CD4-positive, alpha-beta T cell treated with Interleukin-15 for 1 hour (primary cell): Measurements from ENCODE around the gene TENT4A.
"Not testable (repeated sequence)": the region's sequence is repeated elsewhere in the genome, so short reads cannot be mapped to it uniquely, and the experiment has no call there.

Source experiments
- DNase-seq: peaks from one replicate; pipeline ENCODE4 v3.0.0-alpha.2; 2020

Gene TENT4A

DNA sequence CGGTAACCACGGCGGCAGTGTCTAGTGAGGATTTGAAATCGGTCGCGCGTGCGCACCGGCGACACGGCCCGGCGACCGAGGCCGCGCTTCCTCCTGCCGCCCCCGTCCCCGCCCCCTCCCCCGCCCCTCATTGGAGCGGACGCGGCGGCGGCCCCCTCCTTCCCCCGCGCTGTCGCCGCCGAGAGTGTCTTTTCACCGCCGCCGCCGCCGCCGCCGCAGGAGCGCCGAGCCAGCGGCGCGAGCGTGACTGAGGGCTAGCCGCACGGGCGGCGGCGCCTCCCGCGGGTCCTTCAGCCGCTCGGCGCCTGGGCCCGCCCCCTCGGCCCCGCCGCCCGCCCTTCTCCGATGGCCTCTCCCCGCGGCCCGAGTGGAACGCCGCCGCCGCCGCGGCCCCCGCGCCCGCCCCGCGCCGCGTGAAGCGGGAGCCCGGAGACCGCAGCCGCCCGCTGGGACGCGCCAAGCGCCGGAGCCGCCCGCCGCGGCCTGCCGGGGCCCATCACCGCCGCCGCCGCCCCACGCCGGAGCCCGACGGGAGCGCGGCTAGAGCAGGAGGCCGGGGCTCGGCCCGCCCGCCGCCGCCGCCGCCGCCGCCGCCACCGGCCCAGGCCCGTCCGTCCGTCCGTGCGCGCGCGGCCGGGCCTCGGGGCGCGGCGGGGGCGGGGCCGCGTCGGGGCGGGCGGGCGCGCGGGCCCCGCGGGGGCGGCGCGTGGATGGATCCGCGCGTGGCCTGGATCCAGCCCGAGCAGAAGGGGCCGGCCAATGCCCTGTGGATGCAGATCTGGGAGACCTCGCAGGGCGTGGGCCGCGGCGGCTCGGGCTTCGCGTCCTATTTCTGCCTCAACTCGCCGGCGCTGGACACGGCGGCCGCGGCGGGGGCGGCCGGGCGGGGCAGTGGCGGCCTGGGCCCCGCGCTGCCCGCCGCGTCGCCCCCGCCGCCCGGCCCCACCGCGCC is at the start of gene TENT4A:
TENT4A (plus strand) TSS at position 159 of the 952 bp plus-strand sequence; CDS start at position 711, 552 bp downstream.
- DNase-seq = no peak

DNA sequence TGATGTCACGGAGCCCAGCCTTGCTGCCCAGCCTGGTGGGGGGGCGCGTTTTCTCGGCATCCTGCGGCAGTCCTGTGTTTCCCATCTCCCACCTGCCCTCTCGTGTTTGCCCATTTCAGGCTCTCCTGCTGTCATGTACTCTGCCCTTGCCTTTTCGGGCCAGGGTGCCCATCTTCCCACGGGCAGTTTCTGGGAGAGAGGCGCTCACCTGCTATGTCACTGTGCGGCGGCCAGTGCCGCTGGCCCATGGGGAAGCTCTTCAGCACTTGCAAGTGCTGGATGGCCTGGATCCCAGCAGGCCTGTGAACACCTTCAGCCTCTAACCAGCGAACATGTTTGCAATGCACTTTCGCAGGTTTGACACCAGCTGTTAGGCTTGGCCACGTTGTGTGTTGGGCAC is 46.5 kb upstream of the TENT4A start:
- DNase-seq = no peak

DNA sequence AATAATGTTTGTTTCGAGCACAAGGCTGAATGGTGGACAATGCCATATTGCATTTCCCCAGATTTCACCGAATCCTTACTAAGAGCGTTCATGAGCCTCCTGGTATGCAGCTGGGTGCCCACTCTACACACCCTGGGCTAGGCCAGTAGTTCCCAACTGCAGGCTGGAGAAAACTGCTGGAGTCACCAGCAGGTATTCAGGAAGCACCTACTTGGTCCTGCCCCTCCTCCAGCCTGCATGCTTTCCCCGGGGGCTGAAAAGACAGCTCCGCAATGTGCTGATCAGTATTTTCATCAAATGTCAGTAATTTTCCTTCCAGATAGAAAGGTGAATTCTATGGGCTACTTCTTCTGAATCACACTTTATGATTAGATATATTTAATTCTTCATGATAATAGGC is 45.6 kb upstream of the TENT4A start:
- DNase-seq = no peak

DNA sequence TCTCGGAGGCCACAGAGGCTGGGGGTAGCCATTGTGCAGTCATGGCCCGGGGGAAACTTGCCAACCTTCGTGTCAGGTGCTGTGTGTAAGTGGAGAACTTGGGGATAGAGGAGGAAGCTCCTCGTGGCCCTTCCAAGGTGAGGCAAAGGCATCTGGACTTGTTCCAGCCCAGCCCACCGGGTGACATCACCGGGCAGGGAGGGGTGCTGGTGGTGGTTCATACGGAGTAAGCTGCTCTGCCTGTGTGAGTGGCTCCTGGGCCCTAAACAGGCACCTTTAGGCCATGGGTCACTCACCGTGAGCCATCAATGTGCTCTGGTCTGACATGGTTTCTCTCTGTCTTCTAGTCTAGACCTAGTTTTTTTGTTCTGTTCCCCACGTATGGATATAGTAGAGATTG is 44.5 kb upstream of the TENT4A start:
- DNase-seq = not testable (repeated sequence)

- no peak for DNase-seq
These were observed 40.2 kb upstream of the TENT4A start for GRCh38 chr5:6673031-6673430.

GRCh38 chr5:6673963-6674362 is 39.3 kb upstream of the TENT4A start:
- no peak for DNase-seq

GRCh38 chr5:6674421-6674820 is 38.8 kb upstream of the TENT4A start:
- no peak for DNase-seq

- DNase-seq = no peak
These were observed 38.3 kb upstream of the TENT4A start for GRCh38 chr5:6674886-6675285.

DNA sequence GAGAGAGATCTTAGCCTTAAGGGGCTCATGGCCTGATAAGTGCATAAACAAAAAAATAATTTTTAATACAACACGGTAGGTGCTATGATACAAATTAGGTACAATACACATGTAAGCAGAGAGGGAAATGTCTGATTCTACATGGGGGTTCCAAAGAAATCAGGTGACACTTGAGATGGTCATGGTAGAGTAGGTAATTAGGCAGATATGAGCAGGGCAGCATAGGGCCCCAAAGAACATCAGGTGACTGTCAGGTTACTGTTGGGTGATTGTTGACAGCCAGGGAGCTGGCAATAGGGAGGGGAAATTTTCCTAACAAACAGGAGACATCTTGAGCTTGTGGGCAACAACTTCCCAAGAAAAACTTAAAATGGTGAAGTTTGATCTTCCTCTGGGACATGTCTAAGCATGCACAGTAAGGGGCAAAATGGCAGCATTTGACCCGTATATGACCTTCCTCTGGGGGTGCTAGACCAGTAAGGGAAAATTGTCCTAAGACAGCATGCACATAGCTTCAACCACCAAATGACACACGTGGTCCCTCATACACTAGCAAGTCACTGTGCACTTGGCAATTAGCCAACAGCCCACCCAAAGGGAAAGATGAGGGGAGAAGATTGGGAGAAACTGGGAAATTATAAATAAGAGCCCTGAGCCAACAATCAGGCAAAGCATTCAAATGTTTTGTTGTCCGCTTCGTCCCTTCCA is 37.3 kb upstream of the TENT4A start:
- DNase-seq = no peak

DNA sequence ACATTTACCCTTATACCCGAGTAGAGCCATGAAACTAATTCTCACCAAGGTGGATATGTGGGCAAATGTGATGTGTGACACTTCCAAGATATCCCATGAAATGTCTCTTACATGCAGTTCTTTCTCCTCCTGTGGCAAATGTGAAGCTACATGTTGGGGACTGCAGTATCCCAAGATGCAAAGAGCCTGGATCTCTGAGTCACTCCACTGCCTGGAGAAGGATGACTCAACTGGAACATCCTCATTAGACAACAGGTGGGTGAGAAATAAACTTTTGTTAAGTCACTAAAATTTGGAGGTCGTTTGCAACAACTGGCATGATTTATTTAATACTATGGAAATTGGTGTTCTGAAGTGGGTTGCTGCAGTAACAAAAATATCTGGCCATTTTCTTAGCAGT is 36.5 kb upstream of the TENT4A start:
- DNase-seq = no peak

GRCh38 chr5:6678385-6678784 is 34.8 kb upstream of the TENT4A start:
- DNase-seq = no peak

- DNase-seq = no peak
These were observed 32.3 kb upstream of the TENT4A start for GRCh38 chr5:6680922-6681321.

DNA sequence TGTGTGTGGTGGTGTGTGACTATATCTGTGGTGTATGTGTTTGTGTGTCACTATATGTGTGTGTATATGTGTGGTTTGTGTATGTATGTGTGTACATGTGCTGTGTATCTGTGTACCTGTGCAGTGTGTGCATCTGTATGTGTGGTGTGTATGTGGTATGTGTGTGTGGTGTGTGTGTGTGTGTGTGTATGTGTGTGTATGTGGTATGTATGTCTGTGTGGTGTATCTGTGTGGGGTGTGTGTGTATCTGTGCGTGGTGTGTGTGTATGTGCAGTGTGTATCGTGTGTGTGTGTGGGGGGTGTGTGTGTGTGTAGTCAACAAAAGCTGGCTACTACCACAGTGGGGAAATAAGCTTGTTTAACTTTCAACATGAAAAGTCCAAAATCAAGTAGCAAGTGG is 31.6 kb upstream of the TENT4A start:
- no peak for DNase-seq

GRCh38 chr5:6682239-6682638 is 31.0 kb upstream of the TENT4A start:
- DNase-seq = no peak

GRCh38 chr5:6683241-6683640 is 30.0 kb upstream of the TENT4A start:
- no peak for DNase-seq

DNA sequence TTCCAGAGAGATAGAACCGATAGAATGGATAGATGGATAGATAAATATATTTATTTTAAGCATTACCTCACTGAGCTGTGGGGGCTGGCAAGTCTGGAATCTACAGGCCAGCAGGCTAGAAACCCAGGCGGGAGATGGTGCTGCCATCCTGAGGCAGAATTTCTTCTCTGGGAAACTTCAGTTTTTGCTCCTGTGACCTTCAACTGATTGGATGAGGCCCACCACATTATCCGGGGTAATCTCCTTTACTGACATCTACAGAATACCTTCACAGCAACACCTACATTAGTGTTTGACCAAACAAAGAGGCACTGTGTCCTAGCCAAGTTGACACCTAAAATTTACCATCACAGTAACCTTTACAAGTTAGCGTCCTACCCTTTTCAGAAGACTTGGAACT is 29.2 kb upstream of the TENT4A start:
- DNase-seq = no peak

DNA sequence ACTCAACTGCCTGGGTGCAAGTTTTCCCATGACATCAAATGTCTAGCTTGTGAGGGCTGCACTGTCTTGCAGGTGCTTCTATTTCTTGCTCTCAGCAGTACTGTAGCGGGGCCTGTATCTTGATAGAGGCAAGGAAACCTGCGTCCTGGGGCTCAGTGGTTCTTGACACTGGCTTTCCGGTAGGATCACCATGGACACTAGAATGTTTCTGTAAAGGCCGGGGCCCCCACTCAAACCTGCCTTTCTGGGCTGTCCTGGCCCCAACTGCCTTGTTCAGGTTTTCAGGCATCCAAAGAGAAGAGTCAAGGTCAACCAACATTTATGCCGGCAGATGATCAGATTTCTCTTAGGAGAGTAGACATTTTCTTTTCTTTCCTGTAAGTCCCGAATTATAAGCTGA is 26.7 kb upstream of the TENT4A start:
- no peak for DNase-seq

GRCh38 chr5:6686915-6687409 is 26.3 kb upstream of the TENT4A start:
- DNase-seq = no peak

- DNase-seq = no peak
These were observed 25.7 kb upstream of the TENT4A start for GRCh38 chr5:6687505-6687904.

DNA sequence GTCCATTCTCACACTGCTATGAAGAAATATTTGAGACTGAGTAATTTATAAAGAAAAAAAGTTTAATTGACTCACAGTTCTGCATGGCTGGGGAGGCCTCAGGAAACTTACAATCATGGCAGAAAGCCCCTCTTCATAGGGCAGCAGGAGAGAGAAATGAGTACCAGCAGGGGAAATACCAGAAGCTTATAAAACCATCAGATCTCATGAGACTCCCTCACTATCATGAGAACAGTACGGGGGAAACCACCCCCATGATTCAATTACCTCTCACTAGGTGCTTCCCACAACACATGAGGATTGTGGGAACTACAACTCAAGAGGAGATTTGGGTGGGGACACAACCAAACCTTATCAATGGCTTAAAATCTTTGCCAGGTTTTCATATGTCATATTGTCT is 20.3 kb upstream of the TENT4A start:
- no peak for DNase-seq

- no peak for DNase-seq
These were observed 14.5 kb upstream of the TENT4A start for GRCh38 chr5:6698696-6699095.

- no peak for DNase-seq
These were observed 13.9 kb upstream of the TENT4A start for GRCh38 chr5:6699357-6699756.

GRCh38 chr5:6700074-6700684 is 13.1 kb upstream of the TENT4A start:
- no peak for DNase-seq
